Peyer's patch (tissue), 4 donors: ENCODE data around the gene TPM1. TPM values are rescaled to one million over a fixed set of nuclear protein-coding genes. Genes with fewer than 3 reads are reported as not detected.
A peak's percentile ranks its signal among the peaks of the same experiment; 100 is the strongest.

Experiments used
- DNase-seq, 3 donors: peaks; one replicate each; pipeline ENCODE4 v3.0.0-alpha.2; 2017 to 2019
- H3K27ac ChIP-seq, 4 donors: fragments of 200-600 bp; sonication (generic); one replicate each; pipeline ENCODE4 v1.5.1; 2016 to 2019
- H3K27me3 ChIP-seq, 2 donors: fragments of 200-600 bp; sonication (generic); one replicate each; pipeline ENCODE4 v1.5.1; 2019
- H3K36me3 ChIP-seq, 3 donors: fragments of 200-600 bp; sonication (generic); one replicate each; pipeline ENCODE4 v1.5.1; 2016 to 2019
- H3K4me1 ChIP-seq, 4 donors: fragments of 200-600 bp; sonication (generic); one replicate each; pipeline ENCODE4 v1.5.1; 2016 to 2019
- H3K4me3 ChIP-seq, 4 donors: fragments of 200-600 bp; sonication (generic); 1 replicate in 3 of 4; 2 replicates in 1 of 4; pipeline ENCODE4 v1.5.1; 2016 to 2019; ENCODE audit warnings: mild to moderate bottlenecking in 1 of 4
- H3K9me3 ChIP-seq, 4 donors: fragments of 200-600 bp; sonication (generic); one replicate each; pipeline ENCODE4 v1.5.1; 2016 to 2019; ENCODE audit warnings: mild to moderate bottlenecking in 1 of 4
- POLR2A ChIP-seq, 2 donors: fragments of 450-650 bp; IDR thresholded peaks; one replicate each; pipeline ENCODE4 v1.5.1; 2017; ENCODE audit warnings: antibody characterized with exemption in 2 of 2, mild to moderate bottlenecking in 2 of 2, moderate library complexity in 2 of 2
- total RNA-seq, 4 donors: library from RNA; depleted of rRNA; stranded (reverse); fragments of >200 nt; gene quantifications; one replicate each; pipeline ENCODE4 v1.1.0, GENCODE V29; 2016
- TF ChIP-seq, protein P1 (sequence below), 6 experiments: fragments of 450-650 bp in 4 of 6; fragments of 200-600 bp in 2 of 6; sonication (generic) in 1 of 6; IDR thresholded peaks; one replicate each; pipeline ENCODE4 v1.5.1; 2017 to 2019; ENCODE audit warnings: antibody characterized with exemption in 6 of 6, mild to moderate bottlenecking in 3 of 6, moderate library complexity in 1 of 6

TPM1 gene
- total RNA-seq, 4 donors from 2014 or later: 555 to 997 (median 617) TPM

DNA sequence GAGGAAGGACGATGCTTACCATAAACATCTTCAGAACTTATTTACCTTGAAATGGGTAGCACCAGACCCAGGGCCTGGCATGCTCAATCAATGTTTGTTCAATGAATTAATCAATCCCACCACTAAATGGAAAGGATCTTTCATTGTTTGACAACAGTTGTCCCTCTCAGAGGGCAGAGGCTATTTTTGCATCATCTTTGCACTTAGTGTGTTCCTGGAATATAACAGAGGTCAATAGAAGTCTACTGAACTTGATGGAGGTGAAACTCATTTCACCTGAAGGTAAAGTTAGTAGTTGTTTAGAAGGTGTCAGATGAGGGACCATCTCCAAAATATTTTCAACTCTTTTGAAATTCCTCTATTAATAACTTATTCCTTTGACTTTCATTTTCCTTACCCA is 42.3 kb downstream of the TPM1 start:
- Histone ChIP-seq H3K27me3 (no peaks in the 10 kb centered on the region), H3K27ac (no peak overlapping the region), H3K36me3 (no peaks in the 10 kb centered on the region), H3K9me3 (no peaks in the 10 kb centered on the region), H3K4me3 (no peak overlapping the region), H3K4me1 (no peaks in the 10 kb centered on the region)
- DNase-seq: no peak
- TF ChIP-seq POLR2A (IDR thresholded peaks at IDR 0.05): no peak

DNA sequence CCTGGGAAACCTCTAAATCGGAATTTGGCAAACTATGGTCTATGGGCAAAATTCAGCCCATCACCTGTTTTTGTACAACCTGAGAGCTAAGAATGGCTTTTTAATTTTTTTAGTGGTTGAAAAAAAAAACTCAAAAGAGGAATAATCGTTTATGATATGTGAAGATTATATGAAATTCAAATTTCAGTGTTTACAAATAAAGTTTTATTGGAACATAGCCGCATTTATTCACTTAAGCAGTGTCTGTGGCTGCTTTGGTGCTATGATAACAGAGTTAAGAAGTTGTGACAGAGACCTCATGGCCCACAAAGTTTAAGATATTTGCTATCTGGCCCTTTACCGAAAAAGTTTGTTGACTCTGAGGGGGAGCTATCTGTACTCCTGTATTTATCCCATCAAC is 42.7 kb downstream of the TPM1 start:
- H3K4me1 ChIP-seq: no peaks in the 10 kb centered on the region
- H3K27me3 ChIP-seq: no peaks in the 10 kb centered on the region

DNA sequence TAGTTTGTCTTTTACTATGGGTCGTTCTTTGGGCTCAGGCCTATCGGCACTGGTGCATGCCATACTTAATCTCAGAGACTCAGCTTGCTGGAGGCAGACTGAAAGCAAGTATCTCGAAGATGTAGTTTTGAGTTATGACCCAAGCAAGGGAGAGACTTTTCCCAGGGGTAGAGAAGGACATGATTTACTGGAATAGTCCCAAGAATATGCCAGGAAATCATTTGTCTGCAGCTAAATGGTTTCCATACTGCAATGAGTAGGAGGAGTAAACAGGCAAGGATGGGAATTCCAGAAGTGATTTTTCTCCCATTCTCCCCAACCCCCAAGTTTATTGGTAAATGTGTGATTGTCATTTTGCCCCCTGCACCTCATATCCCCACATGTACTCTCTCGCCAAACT is 43.7 kb downstream of the TPM1 start:
- Histone ChIP-seq H3K4me3 (no peak overlapping the region), H3K27me3 (no peaks in the 10 kb centered on the region), H3K9me3 (no peaks in the 10 kb centered on the region), H3K27ac (no peak overlapping the region), H3K36me3 (no peaks in the 10 kb centered on the region), H3K4me1 (no peaks in the 10 kb centered on the region)
- TF ChIP-seq, protein P1, sequence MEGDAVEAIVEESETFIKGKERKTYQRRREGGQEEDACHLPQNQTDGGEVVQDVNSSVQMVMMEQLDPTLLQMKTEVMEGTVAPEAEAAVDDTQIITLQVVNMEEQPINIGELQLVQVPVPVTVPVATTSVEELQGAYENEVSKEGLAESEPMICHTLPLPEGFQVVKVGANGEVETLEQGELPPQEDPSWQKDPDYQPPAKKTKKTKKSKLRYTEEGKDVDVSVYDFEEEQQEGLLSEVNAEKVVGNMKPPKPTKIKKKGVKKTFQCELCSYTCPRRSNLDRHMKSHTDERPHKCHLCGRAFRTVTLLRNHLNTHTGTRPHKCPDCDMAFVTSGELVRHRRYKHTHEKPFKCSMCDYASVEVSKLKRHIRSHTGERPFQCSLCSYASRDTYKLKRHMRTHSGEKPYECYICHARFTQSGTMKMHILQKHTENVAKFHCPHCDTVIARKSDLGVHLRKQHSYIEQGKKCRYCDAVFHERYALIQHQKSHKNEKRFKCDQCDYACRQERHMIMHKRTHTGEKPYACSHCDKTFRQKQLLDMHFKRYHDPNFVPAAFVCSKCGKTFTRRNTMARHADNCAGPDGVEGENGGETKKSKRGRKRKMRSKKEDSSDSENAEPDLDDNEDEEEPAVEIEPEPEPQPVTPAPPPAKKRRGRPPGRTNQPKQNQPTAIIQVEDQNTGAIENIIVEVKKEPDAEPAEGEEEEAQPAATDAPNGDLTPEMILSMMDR (IDR thresholded peaks at IDR 0.05): no peak
- no peak for TF ChIP-seq POLR2A (IDR thresholded peaks at IDR 0.05)
- DNase-seq: no peak

More for the DNA sequence above, 42.7 kb downstream of the TPM1 start:
- no peaks in the 10 kb centered on the region for H3K36me3 ChIP-seq
- no peak overlapping the region for H3K27ac ChIP-seq
- H3K4me3 ChIP-seq: no peak overlapping the region
- no peak for TF ChIP-seq POLR2A (IDR thresholded peaks at IDR 0.05)
- TF ChIP-seq, protein P1 (IDR thresholded peaks at IDR 0.05): no peak
- no peaks in the 10 kb centered on the region for H3K9me3 ChIP-seq
- DNase-seq: no peak

DNA sequence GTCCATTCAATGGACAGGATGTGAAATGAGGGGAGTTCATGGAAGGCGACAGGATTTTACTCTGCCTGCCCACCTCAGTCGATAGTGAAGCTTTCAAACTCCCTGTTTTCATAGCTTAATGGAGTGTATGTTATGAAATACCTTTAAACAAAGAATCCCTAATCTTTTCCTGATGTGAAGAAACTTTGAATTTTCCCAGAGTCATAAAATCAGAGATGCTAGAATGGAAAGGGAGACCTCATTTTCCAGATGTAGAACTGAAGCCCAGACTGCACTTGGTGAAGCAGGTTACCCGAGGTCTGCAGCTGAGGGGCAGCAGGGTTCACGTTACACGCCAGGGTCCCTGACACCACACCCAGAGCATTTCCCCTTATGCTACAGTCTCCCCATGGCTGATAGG is 44.4 kb downstream of the TPM1 start:
- no peaks in the 10 kb centered on the region for H3K27me3 ChIP-seq
- no peaks in the 10 kb centered on the region for H3K9me3 ChIP-seq
- DNase-seq: no peak
- TF ChIP-seq POLR2A (IDR thresholded peaks at IDR 0.05): no peak
- TF ChIP-seq, protein P1 (IDR thresholded peaks at IDR 0.05): no peak
- no peak overlapping the region for H3K4me3 ChIP-seq
- H3K27ac ChIP-seq: no peak overlapping the region
- H3K4me1 ChIP-seq: no peaks in the 10 kb centered on the region
- H3K36me3 ChIP-seq: no peaks in the 10 kb centered on the region

DNA sequence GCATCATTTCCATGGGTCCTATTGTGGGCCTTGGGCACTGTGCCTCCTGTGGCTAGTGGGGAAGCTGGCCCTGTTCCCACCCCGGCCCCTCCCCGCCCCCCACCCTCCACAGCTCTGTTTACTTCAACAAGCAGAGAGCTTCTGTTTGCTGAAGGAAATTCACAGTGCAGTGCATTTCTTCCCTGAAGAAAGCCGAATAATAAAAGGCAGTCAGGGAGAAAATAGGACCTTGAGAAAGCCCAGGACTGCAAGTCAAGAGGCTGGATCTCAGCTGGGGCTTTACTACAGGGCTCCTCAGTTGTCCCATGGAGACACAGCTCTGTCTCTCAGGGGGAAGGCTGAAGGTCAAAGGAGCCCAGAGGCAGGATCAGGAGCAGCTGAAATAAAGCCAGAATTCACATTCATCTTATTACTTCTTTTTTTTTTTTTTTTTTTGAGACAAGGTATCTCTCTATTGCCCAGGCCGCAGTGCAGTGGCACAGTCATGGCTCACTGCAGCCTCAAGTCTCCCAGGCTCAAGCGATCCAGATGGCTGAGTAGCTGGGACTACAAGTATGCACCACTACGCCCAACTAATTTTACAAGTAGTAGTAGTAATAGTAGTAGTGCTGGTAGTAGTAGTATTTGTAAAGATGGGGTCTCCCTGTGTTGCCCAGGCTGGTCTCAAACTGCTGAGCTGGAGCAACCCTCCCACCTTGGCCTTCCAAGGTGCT is 46.1 kb downstream of the TPM1 start:
- TF ChIP-seq POLR2A (IDR thresholded peaks at IDR 0.05): no peak
- TF ChIP-seq, protein P1 (IDR thresholded peaks at IDR 0.05): no peak
- Histone ChIP-seq H3K27ac (peak overlapping the region in 2 of 4 donors; percentile 59 to 67), H3K36me3 (no peaks in the 10 kb centered on the region), H3K4me1 (peaks cover 0 to 7% (median 1%) of the 10 kb centered on the region in 4 donors), H3K4me3 (no peak overlapping the region), H3K9me3 (no peaks in the 10 kb centered on the region), H3K27me3 (no peaks in the 10 kb centered on the region)
- no peak for DNase-seq

DNA sequence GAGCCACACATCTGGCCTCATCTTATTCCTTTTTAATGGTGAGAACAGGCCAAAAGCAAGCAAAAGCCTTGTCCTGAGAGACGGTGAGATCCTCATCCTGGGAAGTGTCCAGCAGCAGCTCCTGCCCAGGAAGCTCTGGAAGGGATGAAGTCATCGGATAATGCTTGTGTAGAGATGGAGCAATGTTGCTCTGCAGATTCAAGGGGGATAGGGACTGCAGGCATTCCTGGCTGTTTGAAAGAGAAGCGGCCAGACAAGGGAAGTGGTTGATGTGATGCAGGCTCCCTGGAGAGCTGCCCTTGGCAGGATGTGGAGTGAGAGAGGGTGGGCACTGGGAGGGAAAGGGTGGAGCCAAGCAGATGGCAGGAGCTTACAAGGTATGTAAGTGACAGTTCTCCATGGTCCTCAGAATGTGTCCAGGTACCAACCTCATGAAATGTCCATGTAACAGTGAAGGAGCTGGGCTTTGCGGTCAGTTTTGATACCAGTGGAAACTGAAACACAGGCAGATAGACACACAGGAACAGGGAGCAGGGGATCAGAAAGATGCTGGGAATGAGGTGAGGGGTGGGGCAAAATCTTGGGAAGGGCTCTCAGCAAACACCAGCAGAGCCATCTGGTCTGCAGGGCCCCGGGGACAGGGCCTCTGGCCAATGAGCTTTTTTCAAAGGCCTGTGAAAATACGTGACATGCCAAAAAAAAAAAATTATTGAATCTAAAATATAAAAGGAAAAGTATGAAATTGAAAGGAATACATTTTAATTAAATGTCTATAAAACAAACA is 46.9 kb downstream of the TPM1 start:
- DNase-seq: no peak
- Histone ChIP-seq H3K9me3 (no peaks in the 10 kb centered on the region), H3K4me1 (peaks cover 0 to 7% (median 1%) of the 10 kb centered on the region in 4 donors), H3K36me3 (no peaks in the 10 kb centered on the region), H3K27me3 (no peaks in the 10 kb centered on the region), H3K4me3 (no peak overlapping the region), H3K27ac (peak overlapping the region in 2 of 4 donors; percentile 59 to 67)
- TF ChIP-seq POLR2A (IDR thresholded peaks at IDR 0.05): no peak
